HepG2 (cell line): Measurements from ENCODE around the gene LINC00237. TPM values are rescaled to one million over a fixed set of nuclear protein-coding genes. Genes with fewer than 3 reads are reported as not detected.

Experiments
- ATAC-seq: fragments of 200-7000 bp; cut with Tn5 transposase; 3 replicates; pipeline ENCODE4 v1.9.1; 2020; ENCODE audit warnings: mild to moderate bottlenecking, moderate library complexity
- BruUV-seq: library from RNA; stranded (reverse); fragments of 400-500 nt; replicated peaks from 2 replicates; lab custom pipeline; 2021; lab: Mats Ljungman, UMichigan
- CTCF ChIA-PET: fragments of 300-600 bp; formaldehyde crosslinking; extraction: SDS; loops from one replicate; lab custom pipeline; 2021; ENCODE audit warnings: low total read pairs, inconsistent platforms, low intra/inter-chr PET ratio; lab: Yijun Ruan, JAX
- POLR2A ChIA-PET: fragments of 350-600 bp; sonication (Branson Sonifier 250); formaldehyde crosslinking; loops from one replicate; lab custom pipeline; 2020; ENCODE audit warnings: antibody characterized with exemption, inconsistent platforms; lab: Yijun Ruan, JAX
- DNase-seq: peaks from one replicate; pipeline ENCODE4 v3.0.0-alpha.2; 2015; ENCODE audit warnings: low spot score
- FAIRE-seq: peaks from 3 replicates; lab custom pipeline; 2011; peaks lifted over from hg19 to GRCh38; lab: Jason Lieb, UNC
- H2AFZ ChIP-seq: one replicate; pipeline ENCODE4 v1.6.1; 2011; ENCODE audit warnings: low read length, inconsistent platforms
- H3K27ac ChIP-seq: fragments of 300-600 bp; 3 replicates; pipeline ENCODE4 v1.8.0; 2011; ENCODE audit warnings: mixed run types, mild to moderate bottlenecking, mixed read lengths, low read length, inconsistent platforms; ENCODE audit not compliant: insufficient read depth; ENCODE audit errors: extremely low read length
- H3K27me3 ChIP-seq, 2 experiments: fragments of 200-600 bp in 1 of 2; 2 replicates in 1 of 2; 3 replicates in 1 of 2; pipeline versions ENCODE4 v1.6.0 to v1.8.0; 2011; ENCODE audit warnings: low read length in 2 of 2, mild to moderate bottlenecking in 2 of 2, moderate library complexity in 2 of 2, inconsistent platforms in 1 of 2; ENCODE audit not compliant: insufficient read depth in 2 of 2, control insufficient read depth in 1 of 2
- H3K36me3 ChIP-seq, 2 experiments: fragments of 200-600 bp in 1 of 2; replicated peaks in 1 of 2; 2 replicates in 1 of 2; 3 replicates in 1 of 2; pipeline versions ENCODE4 v1.5.1 to v1.8.0; 2011; ENCODE audit warnings: low read length in 2 of 2, inconsistent platforms in 1 of 2; ENCODE audit not compliant: insufficient read depth in 2 of 2, control insufficient read depth in 1 of 2
- H3K4me1 ChIP-seq: 2 replicates; pipeline ENCODE4 v1.5.1; 2012; ENCODE audit warnings: low read length, inconsistent platforms; ENCODE audit not compliant: insufficient read depth
- H3K4me2 ChIP-seq: 2 replicates; pipeline ENCODE4 v1.6.0; 2011; ENCODE audit warnings: low read depth, low read length, inconsistent platforms
- H3K4me3 ChIP-seq, 3 experiments: fragments of 200-600 bp in 1 of 3; sonication (generic), shearing (Covaris generic) in 1 of 3; replicated peaks in 1 of 3; 2 replicates each; pipeline ENCODE4 v1.5.1; 2011 to 2016; ENCODE audit warnings: low read length in 3 of 3, inconsistent platforms in 2 of 3, low read depth in 2 of 3, mild to moderate bottlenecking in 2 of 3, control low read depth in 1 of 3, mixed read lengths in 1 of 3; ENCODE audit not compliant: insufficient read depth in 1 of 3
- H3K79me2 ChIP-seq: one replicate; pipeline ENCODE4 v1.6.1; 2011; ENCODE audit warnings: low read length, inconsistent platforms; ENCODE audit not compliant: insufficient read depth
- H3K9ac ChIP-seq: 2 replicates; pipeline ENCODE4 v1.6.0; 2011; ENCODE audit warnings: mild to moderate bottlenecking, low read depth, low read length, inconsistent platforms; ENCODE audit not compliant: insufficient read depth
- H3K9me3 ChIP-seq: 2 replicates; pipeline ENCODE4 v1.5.1; 2012; ENCODE audit warnings: mild to moderate bottlenecking, low read length
- H4K20me1 ChIP-seq: 2 replicates; pipeline ENCODE4 v1.6.0; 2011; ENCODE audit warnings: inconsistent platforms, mild to moderate bottlenecking, low read length, moderate library complexity; ENCODE audit not compliant: insufficient read depth
- ELF4 ChIP-seq: sonication (generic); formaldehyde crosslinking; IDR thresholded peaks from 2 replicates; pipeline ENCODE4 v1.5.0; 2020; ENCODE audit warnings: missing genetic modification reagents, mild to moderate bottlenecking, moderate library complexity, borderline replicate concordance
- EZH2 ChIP-seq: conservative IDR thresholded peaks from 2 replicates; pipeline ENCODE4 v1.6.1; 2012; ENCODE audit warnings: mild to moderate bottlenecking, low read depth, low read length, moderate library complexity
- FOSL2 ChIP-seq: sonication (generic); formaldehyde crosslinking; IDR thresholded peaks from 2 replicates; pipeline ENCODE4 v1.4.0; 2020; ENCODE audit warnings: missing genetic modification reagents
- PRDM4 ChIP-seq: sonication (generic); formaldehyde crosslinking; IDR thresholded peaks from 2 replicates; pipeline ENCODE4 v1.9.0; 2021; ENCODE audit warnings: missing genetic modification reagents, borderline replicate concordance
- PRPF4 ChIP-seq: fragments of 200-400 bp; formaldehyde crosslinking; IDR thresholded peaks from 2 replicates; pipeline ENCODE4 v1.6.1; 2016; ENCODE audit warnings: low read length, low read depth; ENCODE audit not compliant: poor library complexity, severe bottlenecking
- ZBTB7B ChIP-seq: sonication (generic); formaldehyde crosslinking; IDR thresholded peaks from 2 replicates; pipeline ENCODE4 v1.4.0; 2020; ENCODE audit warnings: missing genetic modification reagents
- ZNF343 ChIP-seq: sonication (generic); formaldehyde crosslinking; IDR thresholded peaks from 2 replicates; pipeline ENCODE4 v1.4.0; 2020; ENCODE audit warnings: mild to moderate bottlenecking, missing genetic modification reagents
- ZNF784 ChIP-seq: sonication (generic); formaldehyde crosslinking; IDR thresholded peaks from 2 replicates; pipeline ENCODE4 v1.5.1; 2020; ENCODE audit warnings: missing genetic modification reagents, mild to moderate bottlenecking, borderline replicate concordance
- WGBS: methylation state at CpG from one replicate; pipeline ENCODE4 v1.1.6; 2017; ENCODE audit warnings: low lambda C conversion rate; 5-methylcytosine and 5-hydroxymethylcytosine counted together
- in situ Hi-C: cut with HindIII; loops from 2 replicates; pipeline ENCODE4 v1.10.0; 2017; ENCODE audit warnings: low pct_unique_long_range_greater_than_20kb; ENCODE audit not compliant: extremely low pct_ligation_motif_present
- intact Hi-C: fragments of 100-400 bp; cut with micrococcal nuclease; formaldehyde crosslinking; loops from one replicate; pipeline ENCODE4 v1.10.0; 2022; ENCODE audit not compliant: unreplicated experiment
- polyA plus RNA-seq, 8 experiments: library from polyadenylated mRNA; depleted of rRNA in 3 of 8; stranded (reverse) in 7 of 8; unstranded in 1 of 8; fragments of >200 nt; fragmentation: Illumina TruSeq in 4 of 8; extraction: Trizol in 4 of 8; gene quantifications; 2 replicates each; pipeline versions ENCODE4 v1.2.1 to v1.2.3, GENCODE V29; 2011 to 2016; ENCODE audit warnings: low read depth in 4 of 8, missing spikeins in 1 of 8, mixed read lengths in 1 of 8; ENCODE audit not compliant: insufficient read depth in 1 of 8
- total RNA-seq, 5 experiments: library from RNA; depleted of rRNA; stranded (reverse); fragments of >200 nt; fragmentation: Illumina TruSeq; extraction: Trizol; gene quantifications; 2 replicates each; pipeline ENCODE4 v1.2.3, GENCODE V29; 2016; ENCODE audit warnings: low read depth in 1 of 5

The LINC00237 gene
- total and polyA plus RNA-seq, 2 of the 13 experiments (the other 11 are each of a cell fraction or from before 2014, with no cell fraction given): not detected

GRCh38 chr20:21118138-21118537 is 12.0 kb upstream of the LINC00237 start:
- Histone ChIP-seq H2AFZ (no peak overlapping the region), H3K36me3 (no peaks in the 10 kb centered on the region), H3K4me1 (no peaks in the 10 kb centered on the region), H4K20me1 (no peaks in the 10 kb centered on the region), H3K4me3 (no peak overlapping the region), H3K27me3 (no peaks in the 10 kb centered on the region), H3K9ac (no peak overlapping the region), H3K79me2 (no peaks in the 10 kb centered on the region), H3K27ac (no peak overlapping the region), H3K4me2 (no peak overlapping the region), H3K9me3 (no peaks in the 10 kb centered on the region)
- BruUV-seq: no TSS peak
- CTCF ChIA-PET: no interaction called here
- POLR2A ChIA-PET: no interaction called here
- no peak for FAIRE-seq
- no peak for TF ChIP-seq PRDM4 (CRISPR knock-in tag)
- TF ChIP-seq PRPF4: no peak
- no peak for TF ChIP-seq ZNF343 (CRISPR knock-in tag)
- 0 out of 2 replicates have a peak, but pooled peaks have one; percentile 23 for TF ChIP-seq FOSL2
- no peak for TF ChIP-seq EZH2
- no peak for TF ChIP-seq ELF4 (CRISPR knock-in tag)
- no peak for TF ChIP-seq ZBTB7B (CRISPR knock-in tag)
- no peak for TF ChIP-seq ZNF784 (CRISPR knock-in tag)
- intact Hi-C loops (no loop called here), in situ Hi-C loops (no loop called here)
- DNase-seq: no peak
- WGBS: 16% methylated on average over 4 of the region's 4 CpGs
- no peak for ATAC-seq
